Uterus (tissue), 2 donors: ENCODE data around the gene TOPBP1.

ENCODE experiments used
- POLR2A ChIP-seq, 2 donors: fragments of 450-650 bp; IDR thresholded peaks; one replicate each; pipeline ENCODE4 v1.6.1; 2016; ENCODE audit warnings: antibody characterized with exemption in 2 of 2, mild to moderate bottlenecking in 1 of 2, moderate library complexity in 1 of 2
- TF ChIP-seq, protein P1 (sequence below), 4 experiments: fragments of 200-600 bp in 2 of 4; fragments of 450-650 bp in 2 of 4; sonication (generic) in 2 of 4; IDR thresholded peaks; one replicate each; pipeline ENCODE4 v1.5.1; 2016 to 2019; ENCODE audit warnings: antibody characterized with exemption in 4 of 4, mild to moderate bottlenecking in 2 of 4, moderate library complexity in 1 of 4

DNA sequence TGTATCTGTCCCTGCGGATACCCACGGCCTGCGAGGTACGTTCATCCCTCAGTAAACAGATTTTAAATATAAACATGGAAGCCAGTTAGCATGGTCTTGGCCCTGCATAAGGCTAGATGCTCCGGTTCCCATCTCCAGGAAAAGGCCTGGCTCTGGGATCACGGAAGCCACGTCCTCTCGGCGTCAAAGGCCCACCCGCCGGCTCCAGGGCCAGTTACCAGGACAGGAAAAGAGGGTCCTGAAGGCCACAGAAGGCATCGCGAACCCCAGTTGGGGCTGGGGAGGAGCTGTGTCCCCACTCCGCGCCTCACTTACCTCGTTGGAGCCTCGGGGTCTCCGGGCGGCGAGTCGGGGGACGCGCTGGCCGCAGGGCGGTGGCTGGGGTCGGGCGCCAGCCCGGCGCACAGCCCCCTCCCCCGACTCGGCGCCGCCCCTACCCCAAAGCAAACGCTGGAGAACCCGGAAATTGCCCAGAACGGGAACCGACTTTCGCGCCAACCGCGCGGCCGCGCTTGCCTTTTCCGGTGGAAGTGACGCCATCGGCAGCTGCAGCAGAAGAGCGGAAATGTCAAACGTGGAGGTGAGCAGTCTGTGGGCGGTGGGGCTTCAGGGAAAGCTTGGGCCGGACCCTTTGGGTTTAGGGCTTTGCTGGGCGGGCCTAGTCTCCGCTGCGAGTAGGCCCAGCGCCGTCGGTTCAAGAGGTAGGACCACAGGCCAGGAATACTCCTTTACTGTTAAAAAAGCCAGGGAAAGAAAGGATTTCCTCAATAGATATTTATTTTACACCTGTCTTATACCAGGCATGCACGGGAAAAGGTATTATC, at the start of gene TOPBP1:
- TF ChIP-seq, protein P1, sequence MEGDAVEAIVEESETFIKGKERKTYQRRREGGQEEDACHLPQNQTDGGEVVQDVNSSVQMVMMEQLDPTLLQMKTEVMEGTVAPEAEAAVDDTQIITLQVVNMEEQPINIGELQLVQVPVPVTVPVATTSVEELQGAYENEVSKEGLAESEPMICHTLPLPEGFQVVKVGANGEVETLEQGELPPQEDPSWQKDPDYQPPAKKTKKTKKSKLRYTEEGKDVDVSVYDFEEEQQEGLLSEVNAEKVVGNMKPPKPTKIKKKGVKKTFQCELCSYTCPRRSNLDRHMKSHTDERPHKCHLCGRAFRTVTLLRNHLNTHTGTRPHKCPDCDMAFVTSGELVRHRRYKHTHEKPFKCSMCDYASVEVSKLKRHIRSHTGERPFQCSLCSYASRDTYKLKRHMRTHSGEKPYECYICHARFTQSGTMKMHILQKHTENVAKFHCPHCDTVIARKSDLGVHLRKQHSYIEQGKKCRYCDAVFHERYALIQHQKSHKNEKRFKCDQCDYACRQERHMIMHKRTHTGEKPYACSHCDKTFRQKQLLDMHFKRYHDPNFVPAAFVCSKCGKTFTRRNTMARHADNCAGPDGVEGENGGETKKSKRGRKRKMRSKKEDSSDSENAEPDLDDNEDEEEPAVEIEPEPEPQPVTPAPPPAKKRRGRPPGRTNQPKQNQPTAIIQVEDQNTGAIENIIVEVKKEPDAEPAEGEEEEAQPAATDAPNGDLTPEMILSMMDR (IDR thresholded peaks at IDR 0.05) = no peak
- TF ChIP-seq POLR2A (IDR thresholded peaks at IDR 0.05) = no peak
